HG02759 (cell line): Measurements from ENCODE around the gene UBA6.
A peak's percentile ranks its signal among the peaks of the same experiment; 100 is the strongest.
"Not testable (repeated sequence)": the region's sequence is repeated elsewhere in the genome, so short reads cannot be mapped to it uniquely, and the experiment has no call there.

Source experiments
- ATAC-seq: cut with Tn5 transposase; IDR thresholded peaks from one replicate; pipeline ENCODE4 v1.9.1; 2021; ENCODE audit warnings: mild to moderate bottlenecking, moderate library complexity; ENCODE audit not compliant: unreplicated experiment

Gene UBA6

GRCh38 chr4:67700738-67701516 lies at the start of gene UBA6:
UBA6 (minus strand) TSS chr4:67701155; CDS start chr4:67701119, 36 bp downstream.
- ATAC-seq, result peak; percentile 98

GRCh38 chr4:67750691-67751090 lies 49.7 kb upstream of the UBA6 start:
- ATAC-seq, result no peak

GRCh38 chr4:67749286-67749685 lies 48.3 kb upstream of the UBA6 start:
- no peak for ATAC-seq

GRCh38 chr4:67746797-67747495 lies 46.0 kb upstream of the UBA6 start:
- ATAC-seq, result peak; percentile 56

GRCh38 chr4:67744561-67745283 lies 43.8 kb upstream of the UBA6 start:
- ATAC-seq, result no peak

- no peak for ATAC-seq
These were observed 42.2 kb upstream of the UBA6 start for GRCh38 chr4:67743194-67743593.

- no peak for ATAC-seq
These were observed 35.3 kb upstream of the UBA6 start for GRCh38 chr4:67736262-67736661.

- no peak for ATAC-seq
These were observed 34.4 kb upstream of the UBA6 start for GRCh38 chr4:67735325-67735724.

GRCh38 chr4:67730511-67730910 lies 29.6 kb upstream of the UBA6 start:
- not testable (repeated sequence) for ATAC-seq

- ATAC-seq, result no peak
These were observed 26.3 kb upstream of the UBA6 start for GRCh38 chr4:67727124-67727850.

GRCh38 chr4:67725981-67726380 lies 25.0 kb upstream of the UBA6 start:
- no peak for ATAC-seq

GRCh38 chr4:67725132-67725531 lies 24.2 kb upstream of the UBA6 start:
- no peak for ATAC-seq

GRCh38 chr4:67723949-67724348 lies 23.0 kb upstream of the UBA6 start:
- ATAC-seq, result no peak

- ATAC-seq, result no peak
These were observed 22.4 kb upstream of the UBA6 start for GRCh38 chr4:67723341-67723740.

GRCh38 chr4:67721770-67722597 lies 21.0 kb upstream of the UBA6 start:
- no peak for ATAC-seq

- ATAC-seq, result no peak
These were observed 20.4 kb upstream of the UBA6 start for GRCh38 chr4:67721315-67721769.

GRCh38 chr4:67719953-67720617 lies 19.1 kb upstream of the UBA6 start:
- ATAC-seq, result no peak

GRCh38 chr4:67718848-67719247 lies 17.9 kb upstream of the UBA6 start:
- no peak for ATAC-seq

GRCh38 chr4:67717586-67717985 lies 16.6 kb upstream of the UBA6 start:
- no peak for ATAC-seq

GRCh38 chr4:67714955-67715354 lies 14.0 kb upstream of the UBA6 start:
- no peak for ATAC-seq
